Spleen (tissue), 11 donors: Measurements from ENCODE around the gene TPRX1. TPM values are rescaled to one million over a fixed set of nuclear protein-coding genes. Genes with fewer than 3 reads are reported as not detected.
"Not testable (repeated sequence)": the region's sequence is repeated elsewhere in the genome, so short reads cannot be mapped to it uniquely, and the experiment has no call there.

Experiments used
- DNase-seq: peaks from one replicate; pipeline ENCODE4 v3.0.0-alpha.2; 2020
- H3K27ac ChIP-seq, 8 donors: fragments of 200-600 bp; sonication (generic) in 7 of 8; 1 replicate in 4 of 8; 2 replicates in 4 of 8; pipeline versions ENCODE4 v1.5.0 to v1.8.0; 2016 to 2021; ENCODE audit warnings: inconsistent platforms in 4 of 8, mild to moderate bottlenecking in 4 of 8, moderate library complexity in 1 of 8
- H3K27me3 ChIP-seq, 7 donors: fragments of 200-600 bp; sonication (generic) in 6 of 7; replicated peaks in 1 of 7; 1 replicate in 4 of 7; 2 replicates in 3 of 7; pipeline versions ENCODE4 v1.5.0 to v1.8.0; 2016 to 2021; ENCODE audit warnings: inconsistent platforms in 3 of 7, mild to moderate bottlenecking in 1 of 7
- H3K36me3 ChIP-seq, 6 donors: fragments of 200-600 bp; sonication (generic) in 5 of 6; 1 replicate in 4 of 6; 2 replicates in 2 of 6; pipeline versions ENCODE4 v1.5.0 to v1.8.0; 2016 to 2021; ENCODE audit warnings: inconsistent platforms in 2 of 6
- H3K4me1 ChIP-seq, 6 donors: fragments of 200-600 bp; sonication (generic) in 5 of 6; 1 replicate in 3 of 6; 2 replicates in 3 of 6; pipeline versions ENCODE4 v1.5.0 to v1.8.0; 2016 to 2021; ENCODE audit warnings: inconsistent platforms in 3 of 6
- H3K4me3 ChIP-seq, 8 donors: fragments of 200-600 bp; sonication (generic) in 7 of 8; 1 replicate in 4 of 8; 2 replicates in 4 of 8; pipeline versions ENCODE4 v1.5.0 to v1.8.0; 2016 to 2021; ENCODE audit warnings: inconsistent platforms in 4 of 8, mild to moderate bottlenecking in 4 of 8, moderate library complexity in 2 of 8
- H3K9me3 ChIP-seq, 8 donors: fragments of 200-600 bp; sonication (generic) in 7 of 8; 1 replicate in 4 of 8; 2 replicates in 4 of 8; pipeline versions ENCODE4 v1.5.0 to v1.8.0; 2016 to 2021; ENCODE audit warnings: inconsistent platforms in 4 of 8
- POLR2A ChIP-seq, 3 donors: fragments of 450-650 bp; IDR thresholded peaks; one replicate each; pipeline ENCODE4 v1.5.1; 2017; ENCODE audit warnings: antibody characterized with exemption in 3 of 3, mild to moderate bottlenecking in 1 of 3
- POLR2AphosphoS5 ChIP-seq, 3 donors: sonication (generic); formaldehyde crosslinking; IDR thresholded peaks; one replicate each; pipeline ENCODE4 v1.5.1; 2017; ENCODE audit warnings: antibody characterized with exemption in 3 of 3
- WGBS, 5 donors: extraction: QIAGEN DNeasy Blood & Tissue Kit in 3 of 5; methylation state at CpG; one replicate each; pipeline versions ENCODE4 v1.1.5 to v1.1.7; 2013 to 2018; 5-methylcytosine and 5-hydroxymethylcytosine counted together
- intact Hi-C: fragments of 100-400 bp; cut with DNase I; formaldehyde crosslinking; loops from one replicate; pipeline ENCODE4 v1.15.0; 2023; ENCODE audit warnings: low total_unique reads
- polyA plus RNA-seq, 3 donors: library from polyadenylated mRNA; stranded (reverse); fragments of 200-250 nt; gene quantifications; one replicate each; pipeline ENCODE4 v1.2.1, GENCODE V29; 2013
- total RNA-seq, 7 donors: library from RNA; depleted of rRNA in 3 of 7; stranded (reverse); fragments of >200 nt in 3 of 7; fragmentation: NEBNext Ultra II Directional in 4 of 7; extraction: Animal tissue kit (Norgen Biotek cat#: 25700) in 4 of 7; gene quantifications; one replicate each; pipeline versions ENCODE4 v1.1.0 to v1.2.1, GENCODE V29; 2016 to 2021
- TF ChIP-seq, protein P1 (sequence below), 11 experiments: fragments of 200-600 bp in 7 of 11; fragments of 450-650 bp in 4 of 11; sonication (generic) in 4 of 11; IDR thresholded peaks in 8 of 11; conservative IDR thresholded peaks in 3 of 11; 1 replicate in 7 of 11; 2 replicates in 4 of 11; pipeline versions ENCODE4 v1.4.0 to v1.8.0; 2016 to 2021; ENCODE audit warnings: antibody characterized with exemption in 11 of 11, inconsistent platforms in 4 of 11, mild to moderate bottlenecking in 1 of 11
- donor health status: healthy with polysubstance abuse.
- donor health status: DM: no; HTN: no; CAD: no; lungs with moderate emphysema.
- donor health status: DM: no; HTN: no; CAD: no.
- donor health status: Bipolar disorder and iron deficiency.
- donor health status: healthy.
- donor health status: DM: no; HTN: no; CAD: no.
- donor health status: DM: yes; HTN: yes; CAD: no.

TPRX1 gene
- total and polyA plus RNA-seq, 10 donors = not detected

DNA sequence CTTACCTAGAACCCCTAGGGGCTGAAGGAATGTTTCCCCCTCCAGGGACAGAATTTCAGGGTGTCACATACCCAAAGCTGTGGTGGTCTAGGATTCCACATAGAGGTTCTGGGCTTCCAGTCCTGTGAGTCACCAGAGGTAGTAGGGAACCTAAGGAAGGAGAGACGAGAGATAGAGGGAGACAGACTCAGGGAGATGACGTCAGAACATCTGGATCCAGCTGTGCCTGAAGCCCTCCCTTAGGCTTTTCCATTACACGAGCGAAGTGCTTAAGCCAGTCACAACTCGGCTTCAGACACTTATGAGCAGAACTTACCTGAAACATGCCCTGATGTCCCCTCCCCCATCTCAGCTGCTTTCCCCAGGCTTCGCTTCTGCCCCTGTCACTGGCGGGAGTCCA, 37.7 kb downstream of the TPRX1 start:
- Histone ChIP-seq H3K9me3 (no peaks in the 10 kb centered on the region), H3K4me1 (peaks cover 0 to 42% (median 14%) of the 10 kb centered on the region in 6 donors), H3K4me3 (no peak overlapping the region), H3K36me3 (no peaks in the 10 kb centered on the region), H3K27ac (no peak overlapping the region), H3K27me3 (no peaks in the 10 kb centered on the region)
- TF ChIP-seq POLR2A (IDR thresholded peaks at IDR 0.05) (no peak), POLR2AphosphoS5 (IDR thresholded peaks at IDR 0.05) (no peak)
- TF ChIP-seq, protein P1, sequence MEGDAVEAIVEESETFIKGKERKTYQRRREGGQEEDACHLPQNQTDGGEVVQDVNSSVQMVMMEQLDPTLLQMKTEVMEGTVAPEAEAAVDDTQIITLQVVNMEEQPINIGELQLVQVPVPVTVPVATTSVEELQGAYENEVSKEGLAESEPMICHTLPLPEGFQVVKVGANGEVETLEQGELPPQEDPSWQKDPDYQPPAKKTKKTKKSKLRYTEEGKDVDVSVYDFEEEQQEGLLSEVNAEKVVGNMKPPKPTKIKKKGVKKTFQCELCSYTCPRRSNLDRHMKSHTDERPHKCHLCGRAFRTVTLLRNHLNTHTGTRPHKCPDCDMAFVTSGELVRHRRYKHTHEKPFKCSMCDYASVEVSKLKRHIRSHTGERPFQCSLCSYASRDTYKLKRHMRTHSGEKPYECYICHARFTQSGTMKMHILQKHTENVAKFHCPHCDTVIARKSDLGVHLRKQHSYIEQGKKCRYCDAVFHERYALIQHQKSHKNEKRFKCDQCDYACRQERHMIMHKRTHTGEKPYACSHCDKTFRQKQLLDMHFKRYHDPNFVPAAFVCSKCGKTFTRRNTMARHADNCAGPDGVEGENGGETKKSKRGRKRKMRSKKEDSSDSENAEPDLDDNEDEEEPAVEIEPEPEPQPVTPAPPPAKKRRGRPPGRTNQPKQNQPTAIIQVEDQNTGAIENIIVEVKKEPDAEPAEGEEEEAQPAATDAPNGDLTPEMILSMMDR (IDR thresholded peaks at IDR 0.05 in 8 of 11, conservative IDR thresholded peaks at IDR 0.05 in 3 of 11) = no peak
- 85 to 96% (median 90%) methylated on average over 7 of the region's 7 CpGs for WGBS, 5 donors
- intact Hi-C loops = no loop called here
- no peak for DNase-seq

DNA sequence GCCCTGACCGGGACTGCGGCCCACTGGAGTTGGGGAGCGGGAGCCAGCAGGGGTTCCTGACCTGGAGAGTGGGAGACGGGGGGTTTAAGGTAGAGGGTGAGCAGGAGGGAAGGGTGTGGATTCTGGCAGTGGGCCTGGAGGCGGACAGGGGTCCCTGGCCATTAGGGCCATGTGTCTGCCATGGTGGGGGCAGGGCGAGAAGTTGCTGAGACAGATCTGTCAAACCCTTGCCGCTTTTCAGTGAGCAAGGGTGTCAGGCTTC, 38.1 kb downstream of the TPRX1 start:
- TF ChIP-seq POLR2AphosphoS5 (IDR thresholded peaks at IDR 0.05) (no peak), POLR2A (IDR thresholded peaks at IDR 0.05) (no peak)
- TF ChIP-seq, protein P1 (IDR thresholded peaks at IDR 0.05 in 8 of 11, conservative IDR thresholded peaks at IDR 0.05 in 3 of 11) = no peak
- peak overlapping the region in 2 of 8 donors; percentile 77 to 79 for H3K27ac ChIP-seq
- intact Hi-C loops = no loop called here

DNA sequence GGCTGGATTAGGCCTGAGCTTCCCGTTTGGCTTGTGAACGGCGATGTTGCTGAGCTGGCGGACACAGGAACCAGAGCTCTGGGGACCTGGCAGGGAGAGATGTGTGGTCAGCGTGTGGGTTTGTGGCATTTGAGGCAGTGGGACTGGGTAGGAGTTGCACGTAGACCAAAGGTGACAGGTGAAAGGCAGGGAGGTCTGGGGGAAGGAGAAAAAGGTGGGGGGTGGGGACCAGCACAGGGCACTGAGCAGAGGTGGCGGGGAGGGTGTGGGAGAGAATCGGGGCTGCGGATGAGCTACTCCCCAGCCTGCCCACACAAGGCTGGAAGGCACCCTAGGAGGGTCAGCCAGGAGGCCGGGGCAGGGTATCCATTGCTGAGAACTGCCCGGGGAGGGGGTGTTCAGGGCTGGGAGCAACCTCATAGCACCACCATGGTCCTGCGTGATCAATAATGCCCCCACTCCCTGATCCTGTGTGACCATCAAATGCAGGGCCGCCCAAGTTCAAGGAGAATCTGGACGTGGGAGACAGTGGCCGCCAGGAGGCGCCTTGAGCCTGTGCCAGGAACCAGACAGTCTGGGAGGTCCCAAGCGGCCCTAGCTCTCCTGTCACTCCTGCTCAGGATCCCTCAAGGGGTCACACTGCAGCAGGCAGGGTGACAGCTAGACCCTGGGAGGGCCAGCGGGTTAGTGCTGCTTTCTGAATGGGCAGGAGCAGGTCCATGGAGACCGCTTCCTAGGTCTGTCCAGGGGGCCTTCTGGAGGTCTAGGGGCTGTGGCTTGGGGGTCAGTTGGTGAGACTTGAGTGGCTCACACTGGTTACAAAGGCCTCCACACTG, 38.6 kb downstream of the TPRX1 start:
- Histone ChIP-seq H3K9me3 (no peaks in the 10 kb centered on the region), H3K36me3 (no peaks in the 10 kb centered on the region), H3K4me3 (no peak overlapping the region), H3K27me3 (no peaks in the 10 kb centered on the region), H3K27ac (peak overlapping the region in 5 of 8 donors; percentile 76 to 83 (median 78)), H3K4me1 (peaks cover 0 to 48% (median 14%) of the 10 kb centered on the region in 6 donors)
- 37 to 53% (median 47%) methylated on average over 14 to 19 of the region's 19 CpGs for WGBS, 5 donors
- peak; percentile 84 for DNase-seq
- TF ChIP-seq POLR2A (IDR thresholded peaks at IDR 0.05) (no peak), POLR2AphosphoS5 (IDR thresholded peaks at IDR 0.05) (peak in 2 of 3 donors; percentile 36 to 45)
- TF ChIP-seq, protein P1 (IDR thresholded peaks at IDR 0.05 in 8 of 11, conservative IDR thresholded peaks at IDR 0.05 in 3 of 11) = peak in 10 of 11 experiments; percentile 38 to 75 (median 62)
- intact Hi-C loops = no loop called here

More for the DNA sequence above, 38.1 kb downstream of the TPRX1 start:
- DNase-seq = no peak
- Histone ChIP-seq H3K4me1 (peaks cover 0 to 44% (median 14%) of the 10 kb centered on the region in 6 donors), H3K9me3 (no peaks in the 10 kb centered on the region), H3K4me3 (no peak overlapping the region), H3K36me3 (no peaks in the 10 kb centered on the region), H3K27me3 (no peaks in the 10 kb centered on the region)
- 72 to 91% (median 84%) methylated on average over 7 of the region's 7 CpGs for WGBS, 5 donors

DNA sequence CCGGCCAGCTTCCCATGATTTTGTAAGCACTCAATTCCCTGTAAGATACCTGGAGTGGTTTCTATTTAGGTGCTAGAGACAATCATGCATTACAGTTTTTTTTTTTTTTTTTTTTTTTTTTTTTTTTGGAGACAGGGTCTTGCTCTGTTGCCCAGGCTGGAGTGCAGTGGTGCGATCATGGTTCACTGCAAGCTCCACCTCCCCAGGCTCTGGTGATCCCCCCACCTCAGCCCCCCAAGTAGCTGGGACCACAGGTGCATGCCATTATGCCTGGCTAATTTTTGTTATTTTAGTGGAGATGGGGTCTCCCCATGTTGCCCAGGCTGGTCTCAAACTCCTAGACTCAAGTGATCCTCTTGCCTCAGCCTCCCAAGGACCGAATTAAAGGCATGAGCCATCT, 39.6 kb downstream of the TPRX1 start:
- H3K27me3 ChIP-seq, H3K36me3 ChIP-seq, intact Hi-C loops, H3K4me3 ChIP-seq, H3K9me3 ChIP-seq, DNase-seq: not testable (repeated sequence)
- peak overlapping the region in 6 of 8 donors; percentile 49 to 83 (median 78) for H3K27ac ChIP-seq
- H3K4me1 ChIP-seq = peaks cover 0 to 55% (median 14%) of the 10 kb centered on the region in 6 donors
- 80 to 97% (median 83%) methylated on average over 3 of the region's 3 CpGs for WGBS, 5 donors
